Keratinocyte (primary cell): ENCODE measurements around the gene PCDH15. TPM values are rescaled to one million over a fixed set of nuclear protein-coding genes. Genes with fewer than 3 reads are reported as not detected.

Experiments
- DNase-seq: peaks from one replicate; pipeline ENCODE4 v3.0.0-alpha.2; 2011; ENCODE audit warnings: low read depth, missing footprints, low spot score
- FAIRE-seq: peaks from 2 replicates; lab custom pipeline; 2011; peaks lifted over from hg19 to GRCh38; lab: Jason Lieb, UNC
- H2AFZ ChIP-seq: 2 replicates; pipeline ENCODE4 v1.6.0; 2012; ENCODE audit warnings: low read length, control low read depth, inconsistent platforms; ENCODE audit not compliant: control insufficient read depth
- H3K27ac ChIP-seq: 2 replicates; pipeline ENCODE4 v1.5.1; 2011; ENCODE audit warnings: low read length; ENCODE audit not compliant: control insufficient read depth, insufficient read depth
- H3K27me3 ChIP-seq: 3 replicates; pipeline ENCODE4 v1.6.0; 2011; ENCODE audit warnings: low read length; ENCODE audit not compliant: control insufficient read depth, insufficient read depth; ENCODE audit errors: extremely low read depth
- H3K36me3 ChIP-seq, 2 experiments: 2 replicates in 1 of 2; 3 replicates in 1 of 2; pipeline ENCODE4 v1.5.1; 2011; ENCODE audit warnings: low read length in 2 of 2, mild to moderate bottlenecking in 1 of 2; ENCODE audit not compliant: control insufficient read depth in 2 of 2, insufficient read depth in 2 of 2; ENCODE audit errors: extremely low read depth in 1 of 2
- H3K4me1 ChIP-seq: 3 replicates; pipeline ENCODE4 v1.5.1; 2011; ENCODE audit warnings: low read length; ENCODE audit not compliant: control insufficient read depth, insufficient read depth; ENCODE audit errors: extremely low read depth
- H3K4me2 ChIP-seq: 3 replicates; pipeline ENCODE4 v1.6.0; 2011; ENCODE audit warnings: low read depth, low read length; ENCODE audit not compliant: control insufficient read depth, insufficient read depth; ENCODE audit errors: extremely low read depth
- H3K4me3 ChIP-seq, 3 experiments: fragments of 200-600 bp in 1 of 3; sonication (generic) in 1 of 3; 2 replicates in 2 of 3; 3 replicates in 1 of 3; pipeline ENCODE4 v1.5.1; 2011 to 2016; ENCODE audit warnings: low read length in 3 of 3, mild to moderate bottlenecking in 3 of 3, control low read depth in 2 of 3, inconsistent platforms in 1 of 3, low read depth in 1 of 3, mixed read lengths in 1 of 3, mixed run types in 1 of 3, moderate library complexity in 1 of 3; ENCODE audit not compliant: control insufficient read depth in 2 of 3, insufficient read depth in 2 of 3; ENCODE audit errors: extremely low read depth in 1 of 3
- H3K79me2 ChIP-seq: 2 replicates; pipeline ENCODE4 v1.6.0; 2012; ENCODE audit warnings: low read length; ENCODE audit not compliant: control insufficient read depth, insufficient read depth
- H3K9ac ChIP-seq: 3 replicates; pipeline ENCODE4 v1.6.0; 2011; ENCODE audit warnings: low read length; ENCODE audit not compliant: control insufficient read depth, insufficient read depth; ENCODE audit errors: extremely low read depth
- H3K9me1 ChIP-seq: 3 replicates; pipeline ENCODE4 v1.6.0; 2011; ENCODE audit warnings: low read length; ENCODE audit not compliant: control insufficient read depth, insufficient read depth; ENCODE audit errors: extremely low read depth
- H3K9me3 ChIP-seq: 2 replicates; pipeline ENCODE4 v1.5.1; 2012; ENCODE audit warnings: low read depth, low read length; ENCODE audit not compliant: control insufficient read depth
- H4K20me1 ChIP-seq: 3 replicates; pipeline ENCODE4 v1.6.0; 2011; ENCODE audit warnings: low read length; ENCODE audit not compliant: control insufficient read depth, insufficient read depth; ENCODE audit errors: extremely low read depth
- EZH2 ChIP-seq: IDR thresholded peaks from one replicate; pipeline ENCODE4 v1.6.1; 2012; ENCODE audit warnings: inconsistent platforms, mild to moderate bottlenecking, low read length, moderate library complexity
- dilution Hi-C: fragments of 300-500 bp; cut with MboI; formaldehyde crosslinking; loops from one replicate; pipeline ENCODE4 v1.7.0; 2020; ENCODE audit warnings: low sequenced_read_pairs; ENCODE audit not compliant: extremely low pct_ligation_motif_present
- polyA plus RNA-seq, 5 experiments: library from polyadenylated mRNA; depleted of rRNA in 3 of 5; stranded (reverse) in 3 of 5; stranded (forward) in 1 of 5; unstranded in 1 of 5; fragments of >200 nt; gene quantifications; 1 replicate in 1 of 5; 2 replicates in 3 of 5; 3 replicates in 1 of 5; pipeline versions ENCODE4 v1.2.1 to v1.2.3, GENCODE V29; 2011 to 2012; ENCODE audit warnings: missing spikeins in 2 of 5, low read depth in 1 of 5, low replicate concordance in 1 of 5
- TF ChIP-seq, protein P1 (sequence below), 3 experiments: IDR thresholded peaks in 1 of 3; conservative IDR thresholded peaks in 1 of 3; optimal IDR thresholded peaks in 1 of 3; 2 replicates in 2 of 3; 3 replicates in 1 of 3; pipeline versions ENCODE3 to v1.5.1; 2011; ENCODE audit warnings: low read length in 3 of 3, mild to moderate bottlenecking in 3 of 3, moderate library complexity in 2 of 3, control low read depth in 1 of 3, inconsistent platforms in 1 of 3; ENCODE audit not compliant: insufficient read depth in 2 of 3; ENCODE audit errors: extremely low read depth in 1 of 3

PCDH15 gene
- polyA plus RNA-seq, 1 donor (not counting 4 experiments of a cell fraction or from before 2014, with no cell fraction given) = not detected

DNA sequence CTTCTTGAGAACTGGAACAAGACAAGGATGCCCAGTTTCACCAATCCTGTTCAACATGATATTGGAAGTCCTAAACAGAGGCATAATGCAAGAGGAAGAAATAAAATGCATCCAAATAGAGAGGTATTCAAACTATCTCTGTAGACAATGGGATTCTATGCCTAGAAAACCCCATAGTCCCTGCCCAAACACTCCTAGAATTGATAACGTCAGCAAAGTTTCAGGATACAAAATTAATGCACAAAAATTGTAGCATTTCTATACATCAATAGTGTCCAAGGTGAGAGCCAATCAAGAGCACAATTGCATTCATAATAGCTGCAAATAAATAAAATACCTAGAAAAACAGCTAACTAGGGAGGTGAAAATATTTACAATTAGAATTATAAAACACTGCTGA lies 72.5 kb downstream of the PCDH15 start:
- no peak for FAIRE-seq
- TF ChIP-seq EZH2 = no peak
- TF ChIP-seq, protein P1, sequence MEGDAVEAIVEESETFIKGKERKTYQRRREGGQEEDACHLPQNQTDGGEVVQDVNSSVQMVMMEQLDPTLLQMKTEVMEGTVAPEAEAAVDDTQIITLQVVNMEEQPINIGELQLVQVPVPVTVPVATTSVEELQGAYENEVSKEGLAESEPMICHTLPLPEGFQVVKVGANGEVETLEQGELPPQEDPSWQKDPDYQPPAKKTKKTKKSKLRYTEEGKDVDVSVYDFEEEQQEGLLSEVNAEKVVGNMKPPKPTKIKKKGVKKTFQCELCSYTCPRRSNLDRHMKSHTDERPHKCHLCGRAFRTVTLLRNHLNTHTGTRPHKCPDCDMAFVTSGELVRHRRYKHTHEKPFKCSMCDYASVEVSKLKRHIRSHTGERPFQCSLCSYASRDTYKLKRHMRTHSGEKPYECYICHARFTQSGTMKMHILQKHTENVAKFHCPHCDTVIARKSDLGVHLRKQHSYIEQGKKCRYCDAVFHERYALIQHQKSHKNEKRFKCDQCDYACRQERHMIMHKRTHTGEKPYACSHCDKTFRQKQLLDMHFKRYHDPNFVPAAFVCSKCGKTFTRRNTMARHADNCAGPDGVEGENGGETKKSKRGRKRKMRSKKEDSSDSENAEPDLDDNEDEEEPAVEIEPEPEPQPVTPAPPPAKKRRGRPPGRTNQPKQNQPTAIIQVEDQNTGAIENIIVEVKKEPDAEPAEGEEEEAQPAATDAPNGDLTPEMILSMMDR (optimal IDR thresholded peaks at IDR 0.05 in 1 of 3, IDR thresholded peaks at IDR 0.05 in 1 of 3, conservative IDR thresholded peaks at IDR 0.05 in 1 of 3; ENCODE audit: extremely low read depth in 1 of 3, insufficient read depth in 2 of 3, low read length in 3 of 3) = no peak
- dilution Hi-C loops = no loop called here
- Histone ChIP-seq H3K9ac (no peak overlapping the region), H2AFZ (no peak overlapping the region), H3K27me3 (no peaks in the 10 kb centered on the region), H3K36me3 (no peaks in the 10 kb centered on the region), H3K4me2 (no peak overlapping the region), H3K4me3 (no peak overlapping the region), H3K9me1 (no peaks in the 10 kb centered on the region), H4K20me1 (no peaks in the 10 kb centered on the region), H3K27ac (no peak overlapping the region), H3K79me2 (no peaks in the 10 kb centered on the region), H3K9me3 (no peaks in the 10 kb centered on the region), H3K4me1 (no peaks in the 10 kb centered on the region)
- no peak for DNase-seq

- dilution Hi-C loops = no loop called here
- H4K20me1 ChIP-seq = no peaks in the 10 kb centered on the region
- TF ChIP-seq EZH2 = no peak
- TF ChIP-seq, protein P1 (optimal IDR thresholded peaks at IDR 0.05 in 1 of 3, IDR thresholded peaks at IDR 0.05 in 1 of 3, conservative IDR thresholded peaks at IDR 0.05 in 1 of 3; ENCODE audit: extremely low read depth in 1 of 3, insufficient read depth in 2 of 3, low read length in 3 of 3) = no peak
- no peaks in the 10 kb centered on the region for H3K79me2 ChIP-seq
- no peaks in the 10 kb centered on the region for H3K4me1 ChIP-seq
- no peak overlapping the region for H3K9ac ChIP-seq
- DNase-seq (no peak), FAIRE-seq (no peak)
- no peak overlapping the region for H3K27ac ChIP-seq
- H3K27me3 ChIP-seq = no peaks in the 10 kb centered on the region
- H3K4me3 ChIP-seq = no peak overlapping the region
- H3K9me3 ChIP-seq = no peaks in the 10 kb centered on the region
- H3K4me2 ChIP-seq = no peak overlapping the region
- H3K9me1 ChIP-seq = no peaks in the 10 kb centered on the region
- H2AFZ ChIP-seq = no peak overlapping the region
- H3K36me3 ChIP-seq = no peaks in the 10 kb centered on the region
These were observed 79.0 kb downstream of the PCDH15 start for GRCh38 chr10:54722075-54722474.
